ENCODE data around the gene TBC1D28.
"Not testable (repeated sequence)": the region's sequence is repeated elsewhere in the genome, so short reads cannot be mapped to it uniquely, and the experiment has no call there.

Gene TBC1D28

DNA sequence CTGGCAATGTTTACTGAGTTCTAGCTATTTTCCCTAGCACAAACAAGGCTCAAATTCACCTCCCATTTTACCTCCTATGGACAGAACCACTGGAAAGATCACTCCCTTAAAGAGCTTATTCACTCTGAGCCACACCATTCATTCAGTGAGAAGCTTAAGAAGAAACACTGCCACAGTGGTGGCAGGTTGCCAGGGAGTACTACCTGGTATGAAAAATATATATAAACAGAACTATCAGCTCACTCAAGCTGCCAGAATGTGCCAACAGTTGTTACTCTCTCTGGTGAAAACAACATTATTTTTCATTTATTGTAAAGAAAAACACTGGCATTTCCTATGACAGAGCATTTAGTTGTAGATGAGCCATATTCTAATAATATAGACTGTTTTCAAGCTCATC, 31.2 kb downstream of the TBC1D28 start:
- DNase-seq: not testable (repeated sequence)

- DNase-seq: not testable (repeated sequence)
Measured at GRCh38 chr17:18593138-18593537, 51.1 kb downstream of the TBC1D28 start.
